NB4 (cell line): ENCODE measurements around the gene LSAMP.

Source experiments
- POLR2A ChIP-seq: IDR thresholded peaks from 2 replicates; pipeline ENCODE4 v1.6.1; 2011; ENCODE audit warnings: mild to moderate bottlenecking; ENCODE audit not compliant: insufficient read length; ENCODE audit errors: extremely low read depth
- TF ChIP-seq, protein P1 (sequence below): IDR thresholded peaks from one replicate; pipeline ENCODE4 v1.5.1; 2012; ENCODE audit warnings: low read depth, low read length

DNA sequence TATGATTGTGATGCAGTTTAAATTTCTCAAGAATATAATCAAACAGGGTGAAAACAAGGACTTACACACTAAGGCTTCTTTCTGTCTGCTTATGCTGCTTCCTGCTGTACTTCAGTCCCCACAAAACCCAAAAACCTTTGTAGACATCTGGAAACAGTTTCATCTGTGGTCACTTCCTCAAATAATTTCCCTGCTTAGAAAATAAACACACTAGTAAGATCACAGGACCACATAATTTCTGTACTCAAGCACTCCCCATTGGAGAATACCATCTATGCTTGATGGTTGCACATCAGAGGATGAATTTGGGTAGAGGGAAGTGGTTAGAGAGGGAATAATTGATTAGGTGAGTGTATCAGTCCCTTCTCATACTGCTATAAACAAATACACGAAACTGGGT is 266.2 kb downstream of the LSAMP start:
- TF ChIP-seq, protein P1, sequence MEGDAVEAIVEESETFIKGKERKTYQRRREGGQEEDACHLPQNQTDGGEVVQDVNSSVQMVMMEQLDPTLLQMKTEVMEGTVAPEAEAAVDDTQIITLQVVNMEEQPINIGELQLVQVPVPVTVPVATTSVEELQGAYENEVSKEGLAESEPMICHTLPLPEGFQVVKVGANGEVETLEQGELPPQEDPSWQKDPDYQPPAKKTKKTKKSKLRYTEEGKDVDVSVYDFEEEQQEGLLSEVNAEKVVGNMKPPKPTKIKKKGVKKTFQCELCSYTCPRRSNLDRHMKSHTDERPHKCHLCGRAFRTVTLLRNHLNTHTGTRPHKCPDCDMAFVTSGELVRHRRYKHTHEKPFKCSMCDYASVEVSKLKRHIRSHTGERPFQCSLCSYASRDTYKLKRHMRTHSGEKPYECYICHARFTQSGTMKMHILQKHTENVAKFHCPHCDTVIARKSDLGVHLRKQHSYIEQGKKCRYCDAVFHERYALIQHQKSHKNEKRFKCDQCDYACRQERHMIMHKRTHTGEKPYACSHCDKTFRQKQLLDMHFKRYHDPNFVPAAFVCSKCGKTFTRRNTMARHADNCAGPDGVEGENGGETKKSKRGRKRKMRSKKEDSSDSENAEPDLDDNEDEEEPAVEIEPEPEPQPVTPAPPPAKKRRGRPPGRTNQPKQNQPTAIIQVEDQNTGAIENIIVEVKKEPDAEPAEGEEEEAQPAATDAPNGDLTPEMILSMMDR = no peak
- TF ChIP-seq POLR2A = no peak
